Activated naive CD4-positive, alpha-beta T cell (primary cell): ENCODE measurements around the gene IL2RA.
A peak's percentile ranks its signal among the peaks of the same experiment; 100 is the strongest.

ENCODE experiments used
- DNase-seq, 4 experiments: peaks; one replicate each; lab custom pipeline; 2025; lab: John Stamatoyannopoulos, UW

The IL2RA gene

DNA sequence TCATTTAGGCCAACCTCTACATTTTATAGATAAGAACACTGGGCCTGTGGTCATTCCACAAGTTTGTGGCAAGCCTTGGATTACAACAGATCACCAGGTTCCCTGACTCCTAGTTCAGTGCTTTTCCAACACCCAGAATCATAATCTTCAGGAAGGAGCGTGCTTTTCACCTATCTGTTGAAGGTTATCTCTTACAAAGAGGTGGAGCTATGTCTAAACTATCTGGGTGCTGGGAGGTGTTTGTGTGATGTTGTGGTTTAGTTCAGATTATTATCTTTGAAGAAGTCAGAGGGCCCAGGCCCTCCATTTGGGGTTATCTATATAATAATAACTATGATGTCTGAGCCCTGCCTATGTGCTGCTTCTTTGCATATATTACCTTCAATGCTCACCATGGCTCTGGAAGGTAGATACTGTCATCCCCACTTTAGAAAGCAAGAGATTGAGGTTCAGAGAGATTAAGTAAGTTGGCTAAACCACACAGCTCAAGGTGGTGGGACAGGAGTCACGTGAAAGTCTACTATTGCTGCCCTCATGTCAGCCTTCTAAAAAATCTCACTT is 24.0 kb downstream of the IL2RA start:
- no peak for DNase-seq

DNA sequence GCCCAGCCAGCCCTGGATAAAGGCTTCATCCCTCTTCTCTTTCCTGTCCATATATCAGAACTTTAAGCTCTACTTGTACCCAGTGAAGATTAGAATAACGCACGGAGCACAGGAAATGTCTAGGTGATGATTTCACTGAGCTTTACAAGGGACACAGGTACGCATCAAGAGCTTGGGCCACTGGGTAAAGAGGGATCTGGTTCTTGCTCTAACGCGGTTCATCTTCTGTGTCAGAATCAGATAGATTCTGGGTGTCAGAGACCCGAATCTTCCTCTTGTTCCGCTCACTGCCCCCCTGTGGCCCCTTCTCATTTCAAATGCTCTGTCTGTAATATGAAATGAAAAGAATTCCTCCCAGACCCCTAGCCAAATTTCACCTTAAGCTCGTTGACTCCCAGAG is 24.7 kb downstream of the IL2RA start:
- DNase-seq: no peak

DNA sequence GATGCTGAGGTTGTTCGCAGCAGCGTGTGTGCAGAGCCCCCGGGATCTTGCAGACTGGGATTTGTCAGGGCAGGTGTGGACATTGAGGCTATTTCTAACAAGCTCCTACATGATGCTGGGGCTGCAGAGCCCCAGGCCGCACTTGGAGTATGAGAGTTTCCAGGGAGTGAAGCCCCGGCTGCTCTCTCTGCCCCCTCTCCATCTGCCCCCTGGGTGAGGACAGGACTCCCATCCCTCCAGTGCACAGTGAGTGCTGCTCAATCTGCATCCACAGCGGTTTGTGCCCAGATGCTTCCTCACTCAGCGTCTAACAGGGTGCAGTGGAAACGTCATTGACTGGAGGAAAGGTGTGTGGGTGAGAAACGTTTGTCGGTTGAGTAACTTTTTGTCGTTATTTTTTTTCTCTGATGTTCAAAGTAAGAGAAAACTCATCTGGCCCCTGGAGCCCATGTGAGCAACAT is 25.3 kb downstream of the IL2RA start:
- DNase-seq: no peak

DNA sequence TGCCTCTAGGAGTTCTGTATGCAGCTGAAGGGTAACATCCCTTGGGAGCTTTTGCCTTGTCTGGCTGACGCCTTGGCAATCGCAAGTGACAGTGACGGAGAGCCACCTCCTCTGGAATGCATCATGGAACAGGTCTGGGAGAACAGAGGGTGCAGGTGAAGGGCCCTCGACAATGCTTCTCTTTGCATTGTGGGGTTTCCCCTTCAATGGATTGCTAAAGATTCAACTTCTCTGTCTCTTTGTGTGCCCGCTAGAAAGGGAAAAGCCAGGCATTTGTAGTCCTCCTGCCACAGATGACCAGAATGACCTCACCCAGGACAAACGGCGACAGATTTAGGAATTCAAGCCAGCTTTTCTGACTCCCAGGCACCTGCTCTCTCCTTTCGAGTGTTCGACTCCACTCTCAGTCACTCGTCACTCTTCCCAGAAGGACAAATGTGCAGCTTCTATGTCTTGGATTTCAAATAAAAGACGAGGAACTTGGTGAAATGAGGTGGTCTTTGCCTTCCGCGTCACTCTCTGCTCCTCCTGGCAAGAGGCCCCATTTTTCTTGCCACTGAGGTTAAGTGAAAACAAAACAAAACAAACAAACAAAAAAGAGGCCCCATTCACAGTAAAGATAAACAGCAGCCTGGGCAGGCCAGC is 26.1 kb downstream of the IL2RA start:
- DNase-seq: no peak

DNA sequence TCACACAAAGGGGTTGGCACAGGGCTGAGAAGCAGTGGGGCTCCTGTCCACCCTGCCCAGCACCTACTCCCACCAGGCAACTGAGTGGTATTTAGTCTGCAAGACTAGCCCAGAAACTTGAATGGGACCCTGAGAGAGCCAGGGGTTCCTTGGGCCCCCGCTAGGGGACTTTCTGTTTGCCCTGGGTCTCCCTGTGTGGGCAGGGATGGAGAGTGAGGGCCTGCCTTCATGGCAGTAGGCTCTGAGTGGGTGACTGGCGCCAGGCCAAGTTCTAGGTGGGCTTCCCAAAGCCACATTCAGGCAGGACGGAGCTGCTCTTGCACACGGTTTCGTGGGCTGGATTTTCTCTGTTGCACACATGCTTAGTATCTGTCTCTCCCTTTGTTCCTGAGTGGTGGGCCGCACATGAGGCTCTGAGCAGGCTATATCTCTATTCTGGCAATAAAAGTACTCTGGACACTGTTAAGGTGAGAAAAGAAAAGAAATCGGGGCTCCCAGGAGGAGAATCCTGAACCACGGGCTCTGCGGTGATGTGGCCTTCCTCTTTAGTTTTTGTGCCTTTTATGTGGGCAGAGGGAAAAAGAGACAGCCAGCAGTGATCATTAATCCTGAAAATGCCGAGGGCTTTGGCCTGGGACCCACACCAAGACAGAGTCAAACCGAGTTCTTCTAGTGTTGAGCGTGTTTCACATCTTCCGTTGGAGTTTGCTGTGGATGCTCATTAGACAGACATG is 26.9 kb downstream of the IL2RA start:
- no peak for DNase-seq

DNA sequence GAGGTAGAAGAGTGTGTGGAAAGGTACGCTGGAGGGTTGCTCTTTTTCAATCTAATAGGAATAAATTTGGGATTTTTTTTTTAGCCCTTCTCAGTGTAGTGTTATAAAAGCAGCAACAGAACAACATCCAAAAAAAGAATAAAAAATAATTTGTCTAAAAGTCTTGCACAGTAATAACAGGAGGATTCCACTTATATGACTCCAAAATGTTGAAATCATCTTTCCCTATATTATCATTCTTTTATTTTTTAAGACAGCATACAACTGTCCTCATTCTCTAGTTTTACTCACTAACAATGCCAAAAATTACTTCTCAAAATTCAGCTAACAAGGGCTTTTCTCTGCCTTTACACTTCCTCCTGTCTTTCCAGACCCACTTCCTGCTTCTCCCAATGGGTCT is 27.8 kb downstream of the IL2RA start:
- DNase-seq: no peak

DNA sequence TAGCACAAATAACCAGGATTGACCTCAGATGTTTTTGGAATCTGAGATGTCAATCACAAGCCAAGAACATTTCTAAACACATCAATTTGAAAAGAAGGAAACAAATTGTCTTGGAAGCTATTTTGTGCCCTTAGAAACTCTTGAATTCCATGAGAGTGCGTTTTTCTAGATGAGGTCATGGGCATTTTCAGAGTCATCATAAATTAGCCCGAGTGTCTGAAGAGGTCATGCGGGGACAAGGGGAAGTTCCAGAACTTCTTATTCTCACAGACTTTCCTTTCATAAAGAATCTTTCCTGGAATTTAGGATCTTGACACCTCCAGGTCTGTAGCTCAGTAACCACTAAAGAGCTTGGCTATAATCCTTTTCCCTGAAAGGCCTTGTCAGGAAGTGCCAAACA is 28.2 kb downstream of the IL2RA start:
- DNase-seq: no peak

DNA sequence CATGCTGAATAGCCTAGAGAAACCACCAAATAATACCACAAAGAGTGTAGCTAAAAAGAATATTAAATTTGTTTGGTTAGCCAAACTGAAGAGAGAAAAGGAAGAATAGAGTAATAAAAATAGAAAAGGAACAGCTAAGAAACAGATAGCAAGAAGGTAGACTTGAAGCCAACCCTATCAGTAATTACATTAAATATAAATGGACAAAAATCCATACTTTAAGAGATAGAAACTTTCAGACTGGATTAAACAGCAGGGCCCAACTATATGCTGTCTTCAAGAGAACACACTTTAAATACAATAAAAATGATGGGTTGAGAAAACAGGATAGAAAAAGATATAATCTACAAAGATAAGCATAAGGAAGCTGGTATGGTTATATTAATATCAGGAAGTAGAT is 31.2 kb downstream of the IL2RA start:
- DNase-seq: no peak

DNA sequence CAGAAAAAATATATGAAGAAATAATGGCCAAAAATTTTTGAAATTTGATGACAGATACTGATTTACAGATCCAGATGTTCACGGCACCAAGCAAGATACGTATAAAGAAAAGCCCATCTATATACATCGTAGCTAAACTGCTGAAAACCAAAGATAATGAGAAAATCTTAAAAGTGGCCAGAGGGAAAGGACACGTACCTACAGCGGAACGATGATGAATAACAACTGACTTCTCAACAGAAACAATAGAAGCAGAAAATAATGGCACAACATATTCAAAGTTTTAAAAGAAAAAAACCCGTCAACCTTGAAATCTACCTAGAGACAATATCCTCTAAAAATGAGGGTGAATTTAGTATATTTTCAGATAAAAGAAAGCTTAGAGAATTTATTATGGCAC is 31.9 kb downstream of the IL2RA start:
- no peak for DNase-seq

DNA sequence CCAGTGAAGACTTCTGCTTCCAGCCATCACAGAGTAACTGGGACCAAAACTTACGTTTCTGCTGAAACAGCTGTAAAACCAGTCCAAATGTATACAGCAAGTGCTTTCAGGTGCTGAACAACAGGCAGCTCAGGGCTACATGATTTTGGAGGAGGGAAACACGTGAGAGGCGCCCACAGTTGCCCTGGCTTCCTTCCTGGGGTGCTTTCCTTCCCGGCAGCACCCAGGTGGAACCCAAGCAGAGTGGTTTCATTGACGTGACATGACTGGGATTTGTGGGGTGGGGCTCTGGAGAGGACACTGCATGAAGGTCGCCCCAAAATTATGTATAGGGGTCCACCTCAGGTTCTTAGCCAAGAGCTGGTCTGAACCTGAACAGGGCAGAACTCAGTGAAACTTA is 34.2 kb downstream of the IL2RA start:
- DNase-seq: no peak

DNA sequence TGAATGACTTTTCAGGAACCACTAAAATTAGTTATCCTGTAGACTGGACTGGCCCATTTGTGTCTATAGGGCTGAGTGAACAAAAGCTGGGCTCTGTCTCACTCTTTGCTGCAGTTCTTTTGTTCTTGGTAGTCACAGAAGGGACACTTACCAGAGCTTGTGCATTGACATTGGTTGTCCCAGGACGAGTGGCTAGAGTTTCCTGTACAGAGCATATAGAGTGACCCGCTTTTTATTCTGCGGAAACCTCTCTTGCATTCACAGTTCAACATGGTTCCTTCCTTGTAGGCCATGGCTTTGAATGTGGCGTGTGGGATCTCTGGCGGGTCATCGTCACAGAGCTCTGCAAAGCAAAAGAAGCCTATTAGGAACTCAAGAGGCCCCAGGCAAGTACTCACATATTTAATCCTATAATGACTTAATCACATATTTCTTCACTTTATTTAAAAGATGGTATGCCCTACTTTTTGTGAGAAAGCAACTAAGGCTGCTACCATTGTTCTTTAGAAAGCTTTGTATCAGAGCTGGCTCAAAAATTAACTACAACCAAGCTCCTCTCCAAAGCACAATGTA is 36.4 kb downstream of the IL2RA start:
- no peak for DNase-seq

DNA sequence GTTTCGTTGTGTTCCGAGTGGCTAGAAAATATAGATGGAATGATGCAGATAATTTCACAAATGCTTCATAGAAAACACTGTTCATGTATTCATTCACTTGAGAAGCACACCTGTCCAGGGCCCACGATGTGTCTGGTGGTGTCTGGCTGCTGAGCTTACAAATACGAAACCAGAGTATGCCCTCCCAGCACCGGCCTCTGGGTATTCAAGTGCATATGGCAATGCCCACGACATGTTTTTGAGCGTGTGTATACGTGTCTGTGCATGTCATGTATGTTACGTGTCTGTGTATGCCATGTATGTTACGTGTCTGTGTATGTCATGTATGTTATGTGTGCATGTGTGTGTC is 37.9 kb downstream of the IL2RA start:
- DNase-seq: no peak

DNA sequence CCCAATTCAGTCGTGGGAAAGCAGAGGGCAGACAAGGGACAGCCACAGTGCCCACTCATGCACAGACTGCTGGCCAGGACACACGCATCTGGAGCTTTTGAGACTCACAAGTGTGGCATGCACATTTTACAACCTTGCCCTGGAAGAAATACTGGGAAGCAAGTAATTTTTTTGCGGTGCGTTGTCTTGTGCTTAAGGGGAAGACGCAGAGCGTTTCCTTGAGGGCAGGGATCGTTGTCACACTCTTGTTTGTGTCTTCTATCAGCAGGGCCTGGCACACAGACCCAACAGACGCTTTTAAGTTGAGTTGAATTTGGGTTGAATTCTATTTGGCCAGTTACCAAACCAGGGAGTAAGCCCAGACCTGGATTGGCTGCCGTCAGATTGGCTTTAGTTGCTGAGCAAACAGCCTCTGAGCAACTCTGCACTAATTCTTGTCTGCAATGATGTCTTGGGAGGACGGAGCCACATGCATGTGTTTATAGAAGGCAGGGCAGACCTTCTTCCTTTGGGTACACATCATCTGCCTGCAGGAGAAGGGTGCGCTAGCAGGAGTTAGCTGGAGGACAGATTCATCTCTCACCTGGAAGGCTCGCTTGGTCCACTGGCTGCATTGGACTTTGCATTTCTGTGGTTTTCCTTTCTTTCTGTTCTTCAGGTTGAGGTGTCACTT is 38.4 kb downstream of the IL2RA start:
- DNase-seq: no peak

DNA sequence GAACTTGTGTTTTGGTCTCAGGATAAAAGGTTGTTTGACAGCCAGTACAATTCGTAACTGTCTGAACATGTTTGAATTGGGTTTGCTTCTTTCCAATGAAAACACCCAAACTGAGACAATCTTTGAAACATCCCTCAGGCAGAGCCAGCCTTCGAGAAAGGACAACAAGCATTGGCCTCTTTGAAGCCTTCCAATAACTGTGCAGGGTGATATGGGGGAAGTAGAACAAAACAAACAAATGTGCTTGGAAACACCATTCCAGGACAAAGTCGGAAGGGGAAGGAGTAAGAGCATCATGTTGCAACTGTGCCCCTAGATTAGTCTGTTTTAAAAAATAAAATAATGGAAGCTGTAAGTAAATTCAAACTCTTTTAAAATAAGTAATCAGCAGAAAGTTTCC is 39.5 kb downstream of the IL2RA start:
- no peak for DNase-seq

DNA sequence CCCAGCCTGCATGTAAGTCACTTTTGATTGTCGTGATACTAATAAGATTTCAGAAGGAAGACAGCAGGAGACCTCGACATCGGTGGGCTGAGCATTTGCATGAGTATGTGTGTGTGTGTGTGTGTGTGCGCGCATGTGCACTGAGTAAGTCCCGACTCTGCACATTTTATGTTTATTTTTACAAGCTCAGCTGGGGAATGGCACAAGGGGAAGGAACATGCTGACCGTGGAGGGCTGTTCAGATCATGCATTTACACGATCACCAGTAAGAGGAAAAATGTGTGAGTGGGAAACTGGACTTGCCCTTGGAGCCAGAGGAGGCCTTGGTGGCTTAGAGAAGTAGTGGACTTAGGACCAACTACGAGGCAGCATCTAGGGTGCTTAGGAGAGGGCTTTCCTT is 41.3 kb downstream of the IL2RA start:
- DNase-seq: no peak

DNA sequence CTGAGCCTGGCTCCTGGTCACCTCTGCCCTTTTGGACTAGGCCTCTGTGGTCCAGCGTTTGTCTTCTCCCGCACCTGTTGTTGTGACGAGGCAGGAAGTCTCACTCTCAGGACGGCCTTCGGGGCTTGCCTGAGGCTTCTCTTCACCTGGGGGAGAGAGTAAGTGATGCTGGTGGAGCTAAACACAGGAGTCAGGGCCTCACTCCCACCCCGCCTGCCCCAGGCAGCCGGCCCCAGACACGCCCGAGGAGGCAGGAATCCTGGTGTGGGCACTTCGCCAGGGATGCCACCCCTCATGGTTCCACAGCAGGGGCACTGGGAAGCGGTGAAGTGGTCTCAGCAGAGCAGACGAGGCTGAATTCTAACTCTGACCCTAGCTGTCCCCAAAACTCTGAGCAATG is 42.4 kb downstream of the IL2RA start:
- no peak for DNase-seq

DNA sequence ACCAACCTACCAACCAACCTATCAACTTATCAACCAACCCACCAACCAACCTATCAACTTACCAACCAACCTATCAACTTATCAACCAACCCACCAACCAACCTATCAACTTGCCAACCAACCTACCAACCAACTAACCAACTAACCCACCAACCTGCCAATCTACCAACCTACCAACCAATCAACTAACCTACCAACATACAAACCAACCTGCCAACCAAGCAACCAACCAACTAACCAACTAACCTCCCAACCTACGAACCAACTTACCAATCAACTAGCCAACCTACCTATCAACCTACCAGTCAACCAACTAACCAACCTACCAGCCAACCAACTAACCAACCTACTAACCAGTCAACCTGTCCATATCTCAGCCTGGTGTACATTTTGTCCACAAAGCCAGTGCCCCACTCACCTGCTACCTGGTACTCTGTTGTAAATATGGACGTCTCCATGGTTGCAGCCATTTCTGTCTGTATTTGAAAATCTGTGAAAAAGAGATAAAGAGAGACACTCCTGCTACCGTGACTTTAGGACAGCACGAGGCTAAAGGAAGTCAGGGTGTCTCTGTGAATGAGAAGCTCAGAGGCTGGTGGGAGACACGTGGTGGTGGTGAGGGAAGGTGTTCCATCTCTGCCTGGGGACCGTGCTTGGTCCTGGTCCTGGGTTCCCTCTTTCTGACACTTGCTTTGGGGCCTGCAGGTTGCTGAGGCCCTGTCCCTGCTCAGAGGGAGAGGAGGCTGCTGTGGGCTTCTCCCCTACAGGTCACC is 43.0 kb downstream of the IL2RA start:
- DNase-seq: no peak

DNA sequence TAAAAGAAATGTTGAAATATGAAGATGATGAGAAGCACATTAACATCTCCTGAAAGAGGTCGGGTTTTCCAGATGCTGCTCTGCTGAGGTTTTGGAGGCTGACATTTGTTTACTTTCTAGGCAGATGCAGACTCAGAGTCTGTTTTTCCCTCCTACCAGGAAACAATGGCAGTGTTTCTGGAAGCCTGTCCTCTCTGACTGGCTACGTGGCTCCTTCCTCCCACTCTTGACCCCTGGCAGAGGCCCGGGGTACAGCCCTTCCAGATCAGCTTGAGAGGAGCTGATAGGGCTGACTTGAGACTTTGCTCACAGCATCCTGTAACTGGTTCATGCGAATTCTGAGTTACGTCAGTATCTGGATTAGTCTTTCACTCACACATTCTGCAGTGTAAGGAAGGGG is 43.7 kb downstream of the IL2RA start:
- DNase-seq: no peak

DNA sequence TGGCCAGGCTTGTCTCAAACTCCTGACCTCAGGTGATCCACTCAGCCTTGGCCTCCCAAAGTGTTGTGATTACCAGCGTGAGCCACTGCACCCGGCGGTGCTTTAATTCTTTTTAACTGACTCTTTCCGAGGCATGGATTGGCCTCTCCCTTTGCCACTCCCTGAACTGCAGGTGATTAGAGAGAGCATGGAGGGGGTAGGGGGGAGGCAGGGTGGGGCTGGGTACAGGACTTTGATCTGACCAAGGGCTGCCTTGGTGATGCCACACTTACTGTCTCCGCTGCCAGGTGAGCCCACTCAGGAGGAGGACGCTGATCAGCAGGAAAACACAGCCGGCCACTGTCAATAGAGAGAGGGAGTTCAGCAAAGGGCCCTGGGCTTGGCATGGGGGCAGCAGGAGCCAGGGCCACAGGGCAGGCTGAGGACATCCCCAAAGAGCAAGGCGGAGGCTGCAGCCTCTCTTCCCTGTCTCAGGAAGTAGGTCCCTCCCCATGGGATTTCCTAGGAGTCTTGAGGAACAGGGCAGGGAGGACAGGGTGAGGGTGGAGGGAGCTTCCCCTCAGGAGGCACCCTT is 44.3 kb downstream of the IL2RA start:
- no peak for DNase-seq

DNA sequence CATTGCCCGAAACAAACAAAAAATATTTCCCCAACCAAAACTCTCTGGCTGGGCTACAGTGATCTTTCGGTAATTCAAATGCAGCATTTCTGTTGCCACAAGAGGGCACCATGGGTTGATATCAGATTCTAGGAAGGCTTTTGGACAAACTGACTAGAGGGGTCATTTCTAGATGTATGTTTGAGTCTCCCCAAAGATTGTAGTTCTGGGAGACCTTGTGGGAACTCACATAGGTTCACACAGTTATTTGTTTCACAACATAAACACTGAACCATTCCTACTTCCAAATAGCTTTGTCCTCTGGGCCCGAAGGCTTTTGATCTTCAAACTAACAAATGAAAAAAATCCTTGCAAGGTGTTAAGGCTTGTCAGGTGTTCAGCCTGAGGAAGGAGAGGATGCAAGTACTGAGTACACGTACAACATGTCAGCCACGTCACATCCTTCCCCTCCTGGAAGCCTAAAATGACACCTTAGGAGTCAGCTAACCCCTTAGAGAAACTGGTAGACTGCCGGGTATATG is 47.9 kb downstream of the IL2RA start:
- DNase-seq: peak in 2 of 4 experiments; percentile 7 to 32

DNA sequence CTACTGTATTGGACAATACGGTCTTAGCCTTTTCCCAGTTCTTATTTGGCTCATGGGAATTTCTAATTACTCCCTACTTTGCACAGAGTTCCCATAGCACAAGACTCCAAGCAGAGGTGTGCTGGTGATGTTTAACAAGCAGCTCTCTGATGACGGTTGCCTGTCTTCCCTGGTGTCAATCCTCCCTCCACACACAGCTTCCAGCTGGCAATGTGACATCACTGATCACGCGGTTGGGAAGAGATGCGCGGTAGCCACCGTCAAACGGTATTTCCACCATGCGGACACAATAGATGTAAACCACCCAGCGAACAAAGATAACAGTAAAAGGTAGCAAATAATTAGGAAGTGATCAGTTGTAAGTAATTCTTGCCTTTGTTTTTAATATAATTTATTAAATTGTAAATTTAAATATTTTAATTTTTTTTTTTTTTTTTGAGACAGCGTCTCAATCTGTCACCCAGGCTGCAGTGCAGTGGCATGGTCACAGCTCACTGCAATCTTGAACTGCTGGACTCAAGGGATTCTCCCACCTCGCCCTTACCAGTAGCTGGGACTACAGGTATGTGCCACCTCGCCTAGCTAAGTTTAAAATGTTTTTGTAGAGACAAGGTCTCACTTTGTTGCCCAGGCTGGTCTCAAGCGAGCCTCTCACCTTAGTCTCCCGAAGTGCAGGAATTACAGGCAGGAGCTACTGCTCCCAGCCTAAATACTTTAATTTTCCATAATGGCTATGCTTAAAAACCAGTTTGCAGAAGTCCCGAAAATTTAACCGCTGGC is 48.6 kb downstream of the IL2RA start:
- no peak for DNase-seq
